H9 (cell line): ENCODE measurements around the gene FAM83F. TPM values are rescaled to one million over a fixed set of nuclear protein-coding genes. Genes with fewer than 3 reads are reported as not detected.

Experiments
- DNase-seq: peaks from one replicate; pipeline ENCODE4 v3.0.0-alpha.2; 2017
- H2AFZ ChIP-seq: one replicate; pipeline ENCODE4 v1.6.1; 2013; ENCODE audit warnings: mild to moderate bottlenecking, low read length, control low read depth, moderate library complexity
- H2AK5ac ChIP-seq: 2 replicates; pipeline ENCODE4 v1.6.1; 2013; ENCODE audit warnings: low read length, control low read depth, mixed read lengths; ENCODE audit not compliant: insufficient read length
- H2BK120ac ChIP-seq: one replicate; pipeline ENCODE4 v1.6.1; 2013; ENCODE audit warnings: low read depth, mild to moderate bottlenecking, low read length, control low read depth, inconsistent platforms; ENCODE audit not compliant: poor library complexity, severe bottlenecking
- H2BK12ac ChIP-seq: 2 replicates; pipeline ENCODE4 v1.6.1; 2013; ENCODE audit warnings: low read length, control low read depth, mixed read lengths, low read depth; ENCODE audit not compliant: insufficient read length
- H2BK15ac ChIP-seq: 2 replicates; pipeline ENCODE4 v1.6.1; 2013; ENCODE audit warnings: low read depth, low read length, control low read depth
- H2BK20ac ChIP-seq: one replicate; pipeline ENCODE4 v1.6.1; 2013; ENCODE audit warnings: low read depth, mild to moderate bottlenecking, low read length, control low read depth, inconsistent platforms; ENCODE audit not compliant: poor library complexity, severe bottlenecking
- H2BK5ac ChIP-seq: 2 replicates; pipeline ENCODE4 v1.6.1; 2013; ENCODE audit warnings: low read length, control low read depth, mixed read lengths; ENCODE audit not compliant: insufficient read length
- H3K14ac ChIP-seq: 2 replicates; pipeline ENCODE4 v1.6.1; 2013; ENCODE audit warnings: low read length, control low read depth; ENCODE audit not compliant: insufficient read depth
- H3K18ac ChIP-seq: 2 replicates; pipeline ENCODE4 v1.6.1; 2013; ENCODE audit warnings: low read depth, mild to moderate bottlenecking, mixed read lengths, low read length, control low read depth; ENCODE audit not compliant: insufficient read length
- H3K23ac ChIP-seq: 2 replicates; pipeline ENCODE4 v1.6.1; 2013; ENCODE audit warnings: low read length, control low read depth, mixed read lengths, low read depth; ENCODE audit not compliant: insufficient read length
- H3K23me2 ChIP-seq: 2 replicates; pipeline ENCODE4 v1.6.1; 2013; ENCODE audit warnings: low read depth, mild to moderate bottlenecking, mixed read lengths, low read length, control low read depth; ENCODE audit not compliant: insufficient read length, poor library complexity, severe bottlenecking
- H3K27ac ChIP-seq: 2 replicates; pipeline ENCODE4 v1.5.1; 2013; ENCODE audit warnings: low read length, control low read depth, mixed read lengths, low read depth; ENCODE audit not compliant: insufficient read length
- H3K27me3 ChIP-seq: 2 replicates; pipeline ENCODE4 v1.6.1; 2013; ENCODE audit warnings: low read length, control low read depth, inconsistent platforms; ENCODE audit not compliant: insufficient read depth
- H3K4ac ChIP-seq: 2 replicates; pipeline ENCODE4 v1.6.1; 2013; ENCODE audit warnings: low read depth, mild to moderate bottlenecking, control low read depth, inconsistent platforms, low read length, moderate library complexity
- H3K4me1 ChIP-seq: 2 replicates; pipeline ENCODE4 v1.6.1; 2013; ENCODE audit warnings: low read length, control low read depth, inconsistent platforms; ENCODE audit not compliant: insufficient read depth
- H3K4me2 ChIP-seq: 2 replicates; pipeline ENCODE4 v1.6.1; 2013; ENCODE audit warnings: low read length, control low read depth, mixed read lengths; ENCODE audit not compliant: insufficient read length, insufficient read depth
- H3K56ac ChIP-seq: 2 replicates; pipeline ENCODE4 v1.6.1; 2013; ENCODE audit warnings: low read depth, mild to moderate bottlenecking, mixed read lengths, low read length, control low read depth; ENCODE audit not compliant: insufficient read length
- H3K79me1 ChIP-seq: 2 replicates; pipeline ENCODE4 v1.6.1; 2013; ENCODE audit warnings: low read depth, mild to moderate bottlenecking, moderate library complexity, low read length, control low read depth, inconsistent platforms; ENCODE audit not compliant: insufficient read depth, poor library complexity, severe bottlenecking
- H3K79me2 ChIP-seq: 2 replicates; pipeline ENCODE4 v1.6.1; 2013; ENCODE audit warnings: low read length, control low read depth, inconsistent platforms; ENCODE audit not compliant: insufficient read depth
- H3K9ac ChIP-seq: 2 replicates; pipeline ENCODE4 v1.6.1; 2013; ENCODE audit warnings: low read length, control low read depth, mixed read lengths; ENCODE audit not compliant: insufficient read length; ENCODE audit errors: extremely low read depth
- H3K9me3 ChIP-seq: one replicate; pipeline ENCODE4 v1.6.1; 2013; ENCODE audit warnings: low read depth, low read length, inconsistent platforms; ENCODE audit not compliant: control insufficient read depth
- H3T11ph ChIP-seq: one replicate; pipeline ENCODE4 v1.6.1; 2013; ENCODE audit warnings: mild to moderate bottlenecking, low read length, control low read depth, inconsistent platforms
- H4K20me1 ChIP-seq: one replicate; pipeline ENCODE4 v1.6.1; 2013; ENCODE audit not compliant: control insufficient read depth, insufficient read length, insufficient read depth
- H4K5ac ChIP-seq: 2 replicates; pipeline ENCODE4 v1.6.1; 2013; ENCODE audit warnings: low read depth, mild to moderate bottlenecking, mixed read lengths, low read length, control low read depth; ENCODE audit not compliant: insufficient read length
- H4K8ac ChIP-seq: replicated peaks from 2 replicates; pipeline ENCODE4 v1.6.1; 2013; ENCODE audit warnings: low read length, control low read depth, mixed read lengths, low read depth; ENCODE audit not compliant: insufficient read length
- H4K91ac ChIP-seq: 2 replicates; pipeline ENCODE4 v1.6.1; 2013; ENCODE audit warnings: low read depth, mild to moderate bottlenecking, moderate library complexity, mixed read lengths, low read length, control low read depth; ENCODE audit not compliant: insufficient read length
- H3K27ac Mint-ChIP-seq, 3 experiments: 2 replicates in 2 of 3; 3 replicates in 1 of 3; pipeline ENCODE4 v1.8.0; 2020 to 2021; ENCODE audit warnings: mixed read lengths in 3 of 3, mild to moderate bottlenecking in 1 of 3, moderate library complexity in 1 of 3
- H3K27me3 Mint-ChIP-seq: 2 replicates; pipeline ENCODE4 v1.8.0; 2021; ENCODE audit warnings: low read depth, mild to moderate bottlenecking, moderate library complexity, mixed read lengths
- H3K36me3 Mint-ChIP-seq, 3 experiments: 2 replicates in 2 of 3; 3 replicates in 1 of 3; pipeline ENCODE4 v1.8.0; 2020 to 2021; ENCODE audit warnings: low read depth in 3 of 3, mixed read lengths in 3 of 3; ENCODE audit not compliant: insufficient read depth in 1 of 3
- H3K4me1 Mint-ChIP-seq, 2 experiments: 2 replicates each; pipeline ENCODE4 v1.8.0; 2020; ENCODE audit warnings: mixed read lengths in 2 of 2
- H3K4me3 Mint-ChIP-seq, 2 experiments: 2 replicates in 1 of 2; 3 replicates in 1 of 2; pipeline ENCODE4 v1.8.0; 2020 to 2021; ENCODE audit warnings: mild to moderate bottlenecking in 2 of 2, mixed read lengths in 2 of 2, moderate library complexity in 1 of 2
- H3K9me3 Mint-ChIP-seq, 2 experiments: 2 replicates in 1 of 2; 3 replicates in 1 of 2; pipeline ENCODE4 v1.8.0; 2020; ENCODE audit warnings: mild to moderate bottlenecking in 2 of 2, mixed read lengths in 2 of 2, moderate library complexity in 1 of 2
- CTCF ChIP-seq: fragments of 200-600 bp; sonication (generic); conservative IDR thresholded peaks from 3 replicates; pipeline ENCODE4 v1.8.0; 2021; ENCODE audit warnings: antibody characterized with exemption, mild to moderate bottlenecking
- WGBS: extraction: QIAGEN DNeasy Blood & Tissue Kit; methylation state at CpG from one replicate; pipeline ENCODE4 v1.1.7; 2013; ENCODE audit warnings: missing lambda C conversion rate, low lambda C conversion rate, mixed read lengths; ENCODE audit not compliant: insufficient read length; ENCODE audit errors: extremely low coverage; 5-methylcytosine and 5-hydroxymethylcytosine counted together
- total RNA-seq: library from RNA; stranded (reverse); gene quantifications from 2 replicates; pipeline ENCODE4 v1.2.1, GENCODE V29; 2021

Gene FAM83F
- total RNA-seq, 1 experiment from 2014 or later = 17.4 TPM

- Histone ChIP-seq H3K23me2 (no peaks in the 10 kb centered on the region), H2AK5ac (no peak overlapping the region), H4K91ac (no peak overlapping the region), H3K79me1 (no peaks in the 10 kb centered on the region), H3K79me2 (no peaks in the 10 kb centered on the region; the same call in 1 of the 2 replicates), H2BK20ac (no peak overlapping the region), H2BK5ac (no peak overlapping the region), H3T11ph (no peak overlapping the region), H3K9me3 (no peaks in the 10 kb centered on the region), H3K4me2 (no peak overlapping the region), H3K14ac (no peak overlapping the region), H4K20me1 (no peaks in the 10 kb centered on the region), H2AFZ (no peak overlapping the region), H3K4ac (no peak overlapping the region), H3K9ac (no peak overlapping the region), H2BK15ac (no peak overlapping the region), H3K23ac (no peak overlapping the region), H3K27ac (no peak overlapping the region), H4K5ac (no peak overlapping the region), H3K4me1 (peaks cover 2% of the 10 kb centered on the region; the same call in 1 of the 2 replicates), H3K18ac (no peak overlapping the region), H3K56ac (no peak overlapping the region), H2BK12ac (no peak overlapping the region), H2BK120ac (no peak overlapping the region), H4K8ac (no peak overlapping the region), H3K27me3 (no peaks in the 10 kb centered on the region)
- Mint-ChIP-seq H3K4me1 (peaks cover 12 to 15% of the 10 kb centered on the region in 2 experiments), H3K27me3 (no peaks in the 10 kb centered on the region; the same call in 1 of the 2 replicates), H3K4me3 (no peak overlapping the region), H3K27ac (no peak overlapping the region), H3K9me3 (no peaks in the 10 kb centered on the region), H3K36me3 (no peaks in the 10 kb centered on the region)
- WGBS = no CpG with 5 or more reads among the region's 8 CpGs
- no peak for TF ChIP-seq CTCF
- no peak for DNase-seq
Measured at GRCh38 chr22:40071720-40072119, 77.0 kb downstream of the FAM83F start.
